ENCODE data around the gene RGN.

DNA sequence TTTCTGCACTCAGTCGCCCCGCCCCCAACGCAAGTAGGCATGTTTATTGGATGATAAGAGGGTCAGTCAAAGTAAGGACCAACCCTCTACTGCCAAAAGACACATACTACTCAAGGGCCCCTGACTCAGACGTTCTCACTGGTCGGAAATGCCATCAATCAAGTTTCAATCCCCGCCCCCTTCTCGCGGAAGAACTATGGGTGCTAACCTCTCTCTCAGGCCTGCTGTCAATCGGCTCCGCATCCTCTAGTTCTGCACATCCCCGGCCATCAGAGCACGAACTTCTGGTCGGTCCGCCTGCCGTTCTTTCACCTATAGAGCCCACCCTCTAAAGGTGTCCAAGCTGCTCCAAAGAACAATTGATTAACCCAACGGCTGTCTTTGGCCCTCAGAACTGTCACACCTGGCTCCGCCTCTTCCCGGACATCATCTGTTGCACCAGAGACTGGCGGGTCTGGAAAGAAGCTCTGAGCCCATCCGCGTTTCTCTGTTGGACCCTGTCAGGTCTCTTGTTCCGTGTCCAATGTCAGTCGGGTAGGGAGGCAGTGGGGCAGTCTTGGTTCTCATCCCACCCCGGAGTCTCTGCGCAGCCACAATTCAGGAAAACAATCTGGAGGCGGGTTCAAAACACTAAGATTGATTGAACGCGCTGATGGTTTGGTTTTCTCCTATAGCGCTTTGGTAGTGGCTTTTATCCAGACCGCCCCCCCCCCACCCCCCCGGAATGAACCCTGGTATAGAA, 51.1 kb downstream of the RGN start:
- TF ChIP-seq, protein P1, sequence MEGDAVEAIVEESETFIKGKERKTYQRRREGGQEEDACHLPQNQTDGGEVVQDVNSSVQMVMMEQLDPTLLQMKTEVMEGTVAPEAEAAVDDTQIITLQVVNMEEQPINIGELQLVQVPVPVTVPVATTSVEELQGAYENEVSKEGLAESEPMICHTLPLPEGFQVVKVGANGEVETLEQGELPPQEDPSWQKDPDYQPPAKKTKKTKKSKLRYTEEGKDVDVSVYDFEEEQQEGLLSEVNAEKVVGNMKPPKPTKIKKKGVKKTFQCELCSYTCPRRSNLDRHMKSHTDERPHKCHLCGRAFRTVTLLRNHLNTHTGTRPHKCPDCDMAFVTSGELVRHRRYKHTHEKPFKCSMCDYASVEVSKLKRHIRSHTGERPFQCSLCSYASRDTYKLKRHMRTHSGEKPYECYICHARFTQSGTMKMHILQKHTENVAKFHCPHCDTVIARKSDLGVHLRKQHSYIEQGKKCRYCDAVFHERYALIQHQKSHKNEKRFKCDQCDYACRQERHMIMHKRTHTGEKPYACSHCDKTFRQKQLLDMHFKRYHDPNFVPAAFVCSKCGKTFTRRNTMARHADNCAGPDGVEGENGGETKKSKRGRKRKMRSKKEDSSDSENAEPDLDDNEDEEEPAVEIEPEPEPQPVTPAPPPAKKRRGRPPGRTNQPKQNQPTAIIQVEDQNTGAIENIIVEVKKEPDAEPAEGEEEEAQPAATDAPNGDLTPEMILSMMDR (IDR thresholded peaks at IDR 0.05), result no peak
- TF ChIP-seq POLR2A (IDR thresholded peaks at IDR 0.05), result peak in 1 of 2 donors; percentile 36
